ENCODE measurements around the gene SPRR2B. TPM values are rescaled to one million over a fixed set of nuclear protein-coding genes. Genes with fewer than 3 reads are reported as not detected.

Gene SPRR2B
- polyA plus RNA-seq: 0.45 to 0.48 TPM in 2 of 3 replicates, not detected in the other
- polyA plus RNA-seq (2011; ENCODE audit: low read depth): 18.4 TPM
- polyA plus RNA-seq (2011; cell fraction: cytosol; rRNA removed): 0.50 TPM in 1 of 2 replicates, not detected in the other
- polyA plus RNA-seq (2011; cell fraction: nucleus; rRNA removed): 0.42 TPM in 1 of 2 replicates, not detected in the other
- polyA plus RNA-seq (2012; ENCODE audit: low replicate concordance): 0.65 and 152 TPM in 2 replicates
- polyA minus RNA-seq: 0.73 TPM in 1 of 3 replicates, not detected in the others
- polyA minus RNA-seq (2011; cell fraction: cytosol; rRNA and poly(A)+ RNA removed): not detected
- polyA minus RNA-seq (2011; cell fraction: nucleus; rRNA and poly(A)+ RNA removed): not detected in 2 replicates

DNA sequence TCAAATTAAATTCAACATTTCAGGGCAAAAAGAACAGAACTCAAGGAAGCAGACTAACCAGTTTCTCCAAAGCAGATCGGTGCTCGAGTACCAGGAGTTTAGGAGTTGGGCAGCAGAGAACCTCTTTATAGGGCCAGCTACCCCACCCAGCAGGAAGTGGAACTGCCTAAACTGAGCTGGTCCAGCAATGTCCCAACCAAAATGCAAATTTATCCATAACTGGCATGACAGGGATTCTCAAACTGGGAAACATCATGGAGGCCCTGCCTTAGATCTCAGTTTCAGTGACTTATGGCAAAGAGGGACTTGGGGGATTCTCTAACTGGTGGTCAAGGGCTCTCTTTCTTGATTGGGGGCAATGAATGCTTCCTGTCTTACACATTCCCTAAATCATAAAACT, at the start of gene SPRR2B:
TSS of gene SPRR2B (minus strand) at position 101 of the 400 bp plus-strand sequence. CDS start 772 bp downstream, outside the sequence.
- Histone ChIP-seq H3K9ac (ENCODE audit: control insufficient read depth, extremely low read depth, insufficient read depth, low read length) (no peak within 1 kb of the TSS), H3K79me2 (ENCODE audit: control insufficient read depth, insufficient read depth, low read length) (no peaks in the 10 kb centered on the region), H2AFZ (ENCODE audit: control insufficient read depth, low read length) (no peak within 1 kb of the TSS), H3K27me3 (ENCODE audit: control insufficient read depth, extremely low read depth, insufficient read depth, low read length) (no peaks in the 10 kb centered on the region), H3K27ac (ENCODE audit: control insufficient read depth, insufficient read depth, low read length) (no peak within 1 kb of the TSS), H4K20me1 (ENCODE audit: control insufficient read depth, extremely low read depth, insufficient read depth, low read length) (no peaks in the 10 kb centered on the region), H3K4me2 (ENCODE audit: control insufficient read depth, extremely low read depth, insufficient read depth, low read depth, low read length) (no peak within 1 kb of the TSS), H3K9me3 (ENCODE audit: control insufficient read depth, low read depth, low read length) (no peaks in the 10 kb centered on the region), H3K4me3 (ENCODE audit: control insufficient read depth in 2 of 3, extremely low read depth in 1 of 3, insufficient read depth in 2 of 3, low read depth in 1 of 3, low read length in 3 of 3) (no peak within 1 kb of the TSS), H3K9me1 (ENCODE audit: control insufficient read depth, extremely low read depth, insufficient read depth, low read length) (no peaks in the 10 kb centered on the region), H3K36me3 (ENCODE audit: control insufficient read depth in 2 of 2, extremely low read depth in 1 of 2, insufficient read depth in 2 of 2, low read length in 2 of 2) (no peaks in the 10 kb centered on the region), H3K4me1 (ENCODE audit: control insufficient read depth, extremely low read depth, insufficient read depth, low read length) (no peaks in the 10 kb centered on the region)
- no peak for DNase-seq (ENCODE audit: low read depth, low spot score)
- TF ChIP-seq EZH2 (IDR thresholded peaks at IDR 0.05; ENCODE audit: low read length): no peak
- TF ChIP-seq, protein P1, sequence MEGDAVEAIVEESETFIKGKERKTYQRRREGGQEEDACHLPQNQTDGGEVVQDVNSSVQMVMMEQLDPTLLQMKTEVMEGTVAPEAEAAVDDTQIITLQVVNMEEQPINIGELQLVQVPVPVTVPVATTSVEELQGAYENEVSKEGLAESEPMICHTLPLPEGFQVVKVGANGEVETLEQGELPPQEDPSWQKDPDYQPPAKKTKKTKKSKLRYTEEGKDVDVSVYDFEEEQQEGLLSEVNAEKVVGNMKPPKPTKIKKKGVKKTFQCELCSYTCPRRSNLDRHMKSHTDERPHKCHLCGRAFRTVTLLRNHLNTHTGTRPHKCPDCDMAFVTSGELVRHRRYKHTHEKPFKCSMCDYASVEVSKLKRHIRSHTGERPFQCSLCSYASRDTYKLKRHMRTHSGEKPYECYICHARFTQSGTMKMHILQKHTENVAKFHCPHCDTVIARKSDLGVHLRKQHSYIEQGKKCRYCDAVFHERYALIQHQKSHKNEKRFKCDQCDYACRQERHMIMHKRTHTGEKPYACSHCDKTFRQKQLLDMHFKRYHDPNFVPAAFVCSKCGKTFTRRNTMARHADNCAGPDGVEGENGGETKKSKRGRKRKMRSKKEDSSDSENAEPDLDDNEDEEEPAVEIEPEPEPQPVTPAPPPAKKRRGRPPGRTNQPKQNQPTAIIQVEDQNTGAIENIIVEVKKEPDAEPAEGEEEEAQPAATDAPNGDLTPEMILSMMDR (optimal IDR thresholded peaks at IDR 0.05 in 1 of 3, IDR thresholded peaks at IDR 0.05 in 1 of 3, conservative IDR thresholded peaks at IDR 0.05 in 1 of 3; ENCODE audit: extremely low read depth in 1 of 3, insufficient read depth in 2 of 3, low read length in 3 of 3): no peak
- dilution Hi-C loops (cut with MboI; ENCODE audit: extremely low pct_ligation_motif_present, low sequenced_read_pairs): no loop called here
- FAIRE-seq: no peak

DNA sequence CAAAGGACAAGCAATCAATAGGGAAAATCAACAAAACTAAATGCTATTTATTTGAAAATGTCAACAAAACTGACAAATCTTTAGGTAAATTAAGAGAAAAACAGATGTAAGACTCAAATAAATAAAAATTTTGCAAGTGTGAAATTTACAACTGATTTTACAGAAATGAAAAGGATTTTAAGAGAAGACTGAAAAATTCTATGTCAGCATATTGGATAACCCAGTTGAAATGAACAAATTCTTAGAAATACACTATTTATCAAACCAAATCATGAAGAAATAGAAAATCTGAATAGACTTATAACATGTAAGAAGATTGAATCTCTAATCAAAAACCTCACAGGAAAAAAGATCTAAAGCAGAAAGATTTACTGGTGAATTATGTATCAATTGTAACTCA, 49.5 kb upstream of the SPRR2B start:
- Histone ChIP-seq H2AFZ (ENCODE audit: control insufficient read depth, low read length) (no peak overlapping the region), H3K4me2 (ENCODE audit: control insufficient read depth, extremely low read depth, insufficient read depth, low read depth, low read length) (no peak overlapping the region), H3K79me2 (ENCODE audit: control insufficient read depth, insufficient read depth, low read length) (no peaks in the 10 kb centered on the region), H3K27ac (ENCODE audit: control insufficient read depth, insufficient read depth, low read length) (no peak overlapping the region), H3K36me3 (ENCODE audit: control insufficient read depth in 2 of 2, extremely low read depth in 1 of 2, insufficient read depth in 2 of 2, low read length in 2 of 2) (no peaks in the 10 kb centered on the region), H3K9ac (ENCODE audit: control insufficient read depth, extremely low read depth, insufficient read depth, low read length) (no peak overlapping the region), H3K27me3 (ENCODE audit: control insufficient read depth, extremely low read depth, insufficient read depth, low read length) (no peaks in the 10 kb centered on the region), H3K4me3 (ENCODE audit: control insufficient read depth in 2 of 3, extremely low read depth in 1 of 3, insufficient read depth in 2 of 3, low read depth in 1 of 3, low read length in 3 of 3) (no peak overlapping the region), H3K9me3 (ENCODE audit: control insufficient read depth, low read depth, low read length) (no peaks in the 10 kb centered on the region), H3K4me1 (ENCODE audit: control insufficient read depth, extremely low read depth, insufficient read depth, low read length) (peaks cover 16% of the 10 kb centered on the region), H4K20me1 (ENCODE audit: control insufficient read depth, extremely low read depth, insufficient read depth, low read length) (no peaks in the 10 kb centered on the region), H3K9me1 (ENCODE audit: control insufficient read depth, extremely low read depth, insufficient read depth, low read length) (no peaks in the 10 kb centered on the region)
- no peak for DNase-seq (ENCODE audit: low read depth, low spot score)
- TF ChIP-seq, protein P1 (optimal IDR thresholded peaks at IDR 0.05 in 1 of 3, IDR thresholded peaks at IDR 0.05 in 1 of 3, conservative IDR thresholded peaks at IDR 0.05 in 1 of 3; ENCODE audit: extremely low read depth in 1 of 3, insufficient read depth in 2 of 3, low read length in 3 of 3): no peak
- no peak for TF ChIP-seq EZH2 (IDR thresholded peaks at IDR 0.05; ENCODE audit: low read length)
- no peak for FAIRE-seq
- dilution Hi-C loops (cut with MboI; ENCODE audit: extremely low pct_ligation_motif_present, low sequenced_read_pairs): no loop called here
